B cell (primary cell): ENCODE data around the gene PRPF40A. TPM values are rescaled to one million over a fixed set of nuclear protein-coding genes. Genes with fewer than 3 reads are reported as not detected.
A peak's percentile ranks its signal among the peaks of the same experiment; 100 is the strongest.

ENCODE experiments used
- ATAC-seq: fragments of 200-7000 bp; cut with Tn5 transposase; one replicate; pipeline ENCODE4 v1.10.0; 2021; ENCODE audit warnings: low read depth, mild to moderate bottlenecking, moderate number of reproducible peaks, moderate library complexity
- CTCF ChIA-PET: fragments of 350-600 bp; sonication (Branson Sonifier 250); formaldehyde crosslinking; loops from one replicate; lab custom pipeline; 2021; ENCODE audit warnings: antibody characterized with exemption, inconsistent platforms; lab: Charles Lee
- POLR2A ChIA-PET: fragments of 350-600 bp; sonication (Branson Sonifier 250); formaldehyde crosslinking; loops from one replicate; lab custom pipeline; 2021; ENCODE audit warnings: antibody characterized with exemption; lab: Charles Lee
- DNase-seq: peaks from one replicate; pipeline ENCODE4 v3.0.0; 2013
- H2AFZ ChIP-seq: 2 replicates; pipeline ENCODE4 v1.6.1; 2012; ENCODE audit warnings: mild to moderate bottlenecking, low read depth, low read length; ENCODE audit not compliant: insufficient read depth, poor library complexity, severe bottlenecking
- H3K27ac ChIP-seq, 2 donors: 1 replicate in 1 of 2; 2 replicates in 1 of 2; pipeline ENCODE4 v1.5.1; 2012 to 2013; ENCODE audit warnings: low read length in 2 of 2, mild to moderate bottlenecking in 2 of 2, moderate library complexity in 1 of 2
- H3K27me3 ChIP-seq, 4 experiments: fragments of 200-600 bp in 1 of 4; sonication (generic) in 1 of 4; replicated peaks in 1 of 4; 1 replicate in 2 of 4; 2 replicates in 2 of 4; pipeline versions ENCODE4 v1.6.1 to v1.7.0; 2013 to 2016; ENCODE audit warnings: low read length in 3 of 4, mild to moderate bottlenecking in 2 of 4, mixed read lengths in 1 of 4, moderate library complexity in 1 of 4; ENCODE audit not compliant: insufficient read depth in 4 of 4, control insufficient read depth in 3 of 4; ENCODE audit errors: control extremely low read depth in 1 of 4
- H3K36me3 ChIP-seq, 2 experiments: replicated peaks in 1 of 2; 1 replicate in 1 of 2; 2 replicates in 1 of 2; pipeline versions ENCODE4 v1.6.1 to v1.7.1; 2013; ENCODE audit warnings: low read length in 1 of 2; ENCODE audit not compliant: insufficient read depth in 2 of 2, control insufficient read depth in 1 of 2; ENCODE audit errors: control extremely low read depth in 1 of 2, extremely low read depth in 1 of 2
- H3K4me1 ChIP-seq, 2 donors: fragments of 200-600 bp in 1 of 2; sonication (generic) in 1 of 2; 1 replicate in 1 of 2; 2 replicates in 1 of 2; pipeline versions ENCODE4 v1.5.1 to v1.6.1; 2013 to 2017; ENCODE audit warnings: low read length in 2 of 2; ENCODE audit not compliant: control insufficient read depth in 2 of 2, insufficient read depth in 2 of 2
- H3K4me2 ChIP-seq: replicated peaks from 2 replicates; pipeline ENCODE3; 2012; ENCODE audit warnings: mild to moderate bottlenecking, low read depth, low read length; ENCODE audit not compliant: poor library complexity, severe bottlenecking
- H3K4me3 ChIP-seq, 5 experiments: fragments of 200-600 bp in 1 of 5; sonication (generic) in 1 of 5; 1 replicate in 3 of 5; 2 replicates in 2 of 5; pipeline versions ENCODE4 v1.5.1 to v1.7.0; 2011 to 2016; ENCODE audit warnings: low read length in 4 of 5, mild to moderate bottlenecking in 4 of 5, low read depth in 2 of 5, control low read depth in 1 of 5, moderate library complexity in 1 of 5; ENCODE audit not compliant: insufficient read depth in 1 of 5; ENCODE audit errors: control extremely low read depth in 1 of 5, extremely low read depth in 1 of 5
- H3K79me2 ChIP-seq: fragments of 200-600 bp; sonication (generic); one replicate; pipeline ENCODE4 v1.6.0; 2016; ENCODE audit warnings: low read length; ENCODE audit not compliant: control insufficient read depth, insufficient read depth
- H3K9ac ChIP-seq: fragments of 200-600 bp; sonication (generic); 2 replicates; pipeline ENCODE4 v1.6.1; 2017; ENCODE audit warnings: mild to moderate bottlenecking, low read length, moderate library complexity
- H3K9me3 ChIP-seq, 3 donors: one replicate each; pipeline versions ENCODE4 v1.6.1 to v1.7.1; 2013; ENCODE audit warnings: low read length in 2 of 3; ENCODE audit not compliant: control insufficient read depth in 2 of 3, insufficient read depth in 1 of 3; ENCODE audit errors: control extremely low read depth in 1 of 3
- H4K20me1 ChIP-seq: 2 replicates; pipeline ENCODE4 v1.6.0; 2012; ENCODE audit warnings: mild to moderate bottlenecking, low read length; ENCODE audit not compliant: insufficient read depth, control insufficient read depth, poor library complexity, severe bottlenecking
- H3K27ac Mint-ChIP-seq: one replicate; pipeline ENCODE4 v1.8.0; 2021; ENCODE audit warnings: mixed read lengths
- H3K27me3 Mint-ChIP-seq: one replicate; pipeline ENCODE4 v1.8.0; 2021; ENCODE audit warnings: mixed read lengths
- H3K4me1 Mint-ChIP-seq: one replicate; pipeline ENCODE4 v1.8.0; 2021; ENCODE audit warnings: mixed read lengths
- H3K4me3 Mint-ChIP-seq: one replicate; pipeline ENCODE4 v1.8.0; 2021; ENCODE audit warnings: mixed read lengths
- H3K9me3 Mint-ChIP-seq: one replicate; pipeline ENCODE4 v1.8.0; 2022; ENCODE audit warnings: mixed read lengths; ENCODE audit not compliant: insufficient read depth
- CTCF ChIP-seq: fragments of 200-600 bp; IDR thresholded peaks from one replicate; pipeline ENCODE4 v1.8.0; 2022; ENCODE audit warnings: antibody characterized with exemption, mild to moderate bottlenecking
- EZH2 ChIP-seq: IDR thresholded peaks from 2 replicates; pipeline ENCODE4 v1.6.1; 2012; ENCODE audit warnings: borderline replicate concordance, low read depth, mild to moderate bottlenecking, moderate library complexity, low read length; ENCODE audit not compliant: insufficient read depth, poor library complexity, severe bottlenecking
- WGBS: methylation state at CpG from one replicate; pipeline ENCODE4 v1.1.5; 2013; ENCODE audit warnings: missing lambda C conversion rate; ENCODE audit not compliant: insufficient coverage; 5-methylcytosine and 5-hydroxymethylcytosine counted together
- intact Hi-C: fragments of 100-400 bp; cut with micrococcal nuclease; formaldehyde crosslinking; loops from one replicate; pipeline ENCODE4 v1.10.0; 2022
- polyA plus RNA-seq: library from polyadenylated mRNA; depleted of rRNA; stranded (reverse); fragments of >200 nt; gene quantifications from 2 replicates; pipeline ENCODE4 v1.2.3, GENCODE V29; 2012
- total RNA-seq, 2 donors: library from RNA; stranded (reverse); fragments of 120-200 nt in 1 of 2; gene quantifications; 1 replicate in 1 of 2; 2 replicates in 1 of 2; pipeline versions ENCODE4 v1.2.3 to v1.2.4, GENCODE V29; 2013 to 2022

Gene PRPF40A
- total and polyA plus RNA-seq, 2 donors (not counting 1 experiment from before 2014, with no cell fraction given): 40.4 to 115 TPM

DNA sequence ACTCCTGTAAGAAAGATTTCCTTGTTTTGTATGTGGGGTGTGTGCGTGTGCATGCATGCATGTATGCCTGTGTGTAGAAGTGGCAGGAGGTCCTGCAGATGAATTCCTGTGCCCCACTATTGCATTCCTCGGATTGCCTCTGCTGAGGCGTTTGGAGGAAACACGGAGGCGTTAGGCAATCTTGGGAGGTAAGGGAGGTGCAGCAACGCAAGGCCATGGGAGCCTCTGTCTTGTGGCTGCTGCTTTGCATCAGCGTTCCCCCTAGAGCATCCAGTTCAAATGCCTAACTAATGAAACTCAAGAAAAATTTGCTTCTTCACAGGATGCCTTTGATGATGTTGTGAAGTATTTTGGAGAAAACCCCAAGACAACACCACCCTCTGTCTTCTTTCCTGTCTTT, 80.0 kb downstream of the PRPF40A start:
- peaks cover 5% of the 10 kb centered on the region for H3K4me1 Mint-ChIP-seq
- H3K27me3 ChIP-seq: no peaks in the 10 kb centered on the region
- no peaks in the 10 kb centered on the region for H3K9me3 ChIP-seq
- H3K4me3 Mint-ChIP-seq: no peak overlapping the region
- no peak for TF ChIP-seq CTCF
- TF ChIP-seq EZH2: no peak
- no peak for DNase-seq
- H2AFZ ChIP-seq: no peak overlapping the region
- no peaks in the 10 kb centered on the region for H4K20me1 ChIP-seq
- no peak overlapping the region for H3K27ac ChIP-seq
- intact Hi-C loops: no loop called here
- no peaks in the 10 kb centered on the region for H3K4me1 ChIP-seq
- no peaks in the 10 kb centered on the region for H3K79me2 ChIP-seq
- no peak overlapping the region for H3K27ac Mint-ChIP-seq
- ChIA-PET CTCF (interaction anchor here (1.2 to 1.4 kb wide), 2 partner anchors 11 to 461 kb away, joined by 3 read pairs; no protein-coding TSS in a partner anchor), POLR2A (no interaction called here)
- 95% methylated on average over 3 of the region's 7 CpGs for whole genome bisulfite sequencing
- H3K27me3 Mint-ChIP-seq: no peaks in the 10 kb centered on the region
- H3K36me3 ChIP-seq: no peaks in the 10 kb centered on the region
- ATAC-seq: no peak
- no peak overlapping the region for H3K9ac ChIP-seq
- no peak overlapping the region for H3K4me3 ChIP-seq
- no peaks in the 10 kb centered on the region for H3K9me3 Mint-ChIP-seq
- H3K4me2 ChIP-seq: no peak overlapping the region

DNA sequence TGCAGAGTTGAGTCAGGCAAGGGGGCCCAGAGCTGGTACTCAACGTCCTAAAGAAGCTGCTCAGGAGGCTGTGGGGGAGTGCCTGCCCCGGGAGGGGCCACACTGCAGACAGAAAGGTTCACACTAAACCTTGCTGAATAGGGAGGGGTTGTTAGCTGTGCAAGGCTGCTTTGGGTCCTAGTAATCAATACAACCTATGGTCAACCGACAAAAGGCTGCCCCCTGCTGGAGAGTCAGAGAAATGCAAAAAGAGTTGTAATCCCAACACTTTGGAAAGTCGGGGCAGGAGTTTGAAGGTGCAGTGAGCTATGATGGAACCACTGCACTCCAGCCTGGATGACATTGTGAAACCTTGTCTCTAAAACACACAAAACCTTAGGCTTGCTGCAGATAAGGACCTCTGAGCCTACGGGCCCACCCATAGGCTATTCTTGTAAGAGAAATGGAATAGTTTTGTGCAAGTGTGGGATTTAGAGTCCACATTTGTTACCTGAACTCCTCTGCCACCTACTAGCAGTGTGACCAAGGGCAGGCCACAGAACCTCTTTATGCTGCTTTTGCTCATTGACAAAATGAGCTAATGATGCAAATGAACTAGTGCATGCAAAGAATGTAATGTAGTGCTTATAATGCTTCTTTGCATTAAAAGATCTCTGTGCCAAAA, 81.5 kb downstream of the PRPF40A start:
- H3K4me3 Mint-ChIP-seq: no peak overlapping the region
- DNase-seq (peak; percentile 72), ATAC-seq (peak; percentile 61)
- Histone ChIP-seq H3K36me3 (no peaks in the 10 kb centered on the region), H3K4me1 (no peaks in the 10 kb centered on the region), H3K4me2 (no peak overlapping the region), H4K20me1 (no peaks in the 10 kb centered on the region), H3K79me2 (no peaks in the 10 kb centered on the region), H3K4me3 (no peak overlapping the region), H3K9me3 (no peaks in the 10 kb centered on the region), H3K27ac (no peak overlapping the region), H3K27me3 (no peaks in the 10 kb centered on the region), H3K9ac (no peak overlapping the region), H2AFZ (no peak overlapping the region)
- no peak for TF ChIP-seq EZH2
- peak; percentile 83 for TF ChIP-seq CTCF
- H3K9me3 Mint-ChIP-seq: no peaks in the 10 kb centered on the region
- 20% methylated on average over 2 of the region's 5 CpGs for WGBS
- no peaks in the 10 kb centered on the region for H3K27me3 Mint-ChIP-seq
- no peak overlapping the region for H3K27ac Mint-ChIP-seq
- H3K4me1 Mint-ChIP-seq: peaks cover 5% of the 10 kb centered on the region
- CTCF ChIA-PET: interaction anchor here (0.6 to 5.4 kb wide), 41 partner anchors 9 to 609 kb away, joined by 3 to 67 read pairs (median 4); partner anchors contain the start of genes FMNL2, PRPF40A and STAM2
- intact Hi-C loops: loop anchor here (1.0 kb wide), 3 partner anchors 445 to 598 kb away; no protein-coding TSS in a partner anchor
- POLR2A ChIA-PET: interaction anchor here (0.6 to 1.7 kb wide), 2 partner anchors 81 to 460 kb away, joined by 3 to 8 read pairs; partner anchors contain the start of genes PRPF40A and STAM2
